Measurements from ENCODE around the gene UPK3A. TPM values are rescaled to one million over a fixed set of nuclear protein-coding genes. Genes with fewer than 3 reads are reported as not detected.
A peak's percentile ranks its signal among the peaks of the same experiment; 100 is the strongest.

Gene UPK3A
- total and polyA plus RNA-seq, 2 of the 13 experiments (the other 11 are each of a cell fraction or from before 2014, with no cell fraction given) = 10.5 to 13.8 TPM

- TF ChIP-seq RFX1 (IDR thresholded peaks at IDR 0.05) = no peak
- no peak for TF ChIP-seq EED (CRISPR knock-in tag; IDR thresholded peaks at IDR 0.05)
- TF ChIP-seq, protein P1, sequence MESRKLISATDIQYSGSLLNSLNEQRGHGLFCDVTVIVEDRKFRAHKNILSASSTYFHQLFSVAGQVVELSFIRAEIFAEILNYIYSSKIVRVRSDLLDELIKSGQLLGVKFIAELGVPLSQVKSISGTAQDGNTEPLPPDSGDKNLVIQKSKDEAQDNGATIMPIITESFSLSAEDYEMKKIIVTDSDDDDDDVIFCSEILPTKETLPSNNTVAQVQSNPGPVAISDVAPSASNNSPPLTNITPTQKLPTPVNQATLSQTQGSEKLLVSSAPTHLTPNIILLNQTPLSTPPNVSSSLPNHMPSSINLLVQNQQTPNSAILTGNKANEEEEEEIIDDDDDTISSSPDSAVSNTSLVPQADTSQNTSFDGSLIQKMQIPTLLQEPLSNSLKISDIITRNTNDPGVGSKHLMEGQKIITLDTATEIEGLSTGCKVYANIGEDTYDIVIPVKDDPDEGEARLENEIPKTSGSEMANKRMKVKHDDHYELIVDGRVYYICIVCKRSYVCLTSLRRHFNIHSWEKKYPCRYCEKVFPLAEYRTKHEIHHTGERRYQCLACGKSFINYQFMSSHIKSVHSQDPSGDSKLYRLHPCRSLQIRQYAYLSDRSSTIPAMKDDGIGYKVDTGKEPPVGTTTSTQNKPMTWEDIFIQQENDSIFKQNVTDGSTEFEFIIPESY (CRISPR knock-in tag; IDR thresholded peaks at IDR 0.05) = no peak
- no peak for TF ChIP-seq ZNF253 (CRISPR knock-in tag; IDR thresholded peaks at IDR 0.05; ENCODE audit: borderline replicate concordance)
- TF ChIP-seq MTF1 (CRISPR knock-in tag; IDR thresholded peaks at IDR 0.05) = no peak
- TF ChIP-seq ZC3H4 (CRISPR knock-in tag; IDR thresholded peaks at IDR 0.05; ENCODE audit: borderline replicate concordance) = no peak
- TF ChIP-seq, protein P2, sequence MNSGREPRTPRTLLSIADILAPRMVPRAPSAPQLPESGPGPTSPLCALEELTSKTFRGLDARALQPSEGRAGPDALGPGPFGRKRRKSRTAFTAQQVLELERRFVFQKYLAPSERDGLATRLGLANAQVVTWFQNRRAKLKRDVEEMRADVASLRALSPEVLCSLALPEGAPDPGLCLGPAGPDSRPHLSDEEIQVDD (CRISPR knock-in tag; IDR thresholded peaks at IDR 0.05; ENCODE audit: borderline replicate concordance) = no peak
- no peak for TF ChIP-seq SNAI1 (CRISPR knock-in tag; IDR thresholded peaks at IDR 0.05; ENCODE audit: borderline replicate concordance)
- TF ChIP-seq ZNF546 (CRISPR knock-in tag; conservative IDR thresholded peaks at IDR 0.05) = no peak
- no peak for TF ChIP-seq RXRB (CRISPR knock-in tag; IDR thresholded peaks at IDR 0.05; ENCODE audit: borderline replicate concordance)
- no peak for TF ChIP-seq ZNF138 (CRISPR knock-in tag; IDR thresholded peaks at IDR 0.05; ENCODE audit: low read depth)
- TF ChIP-seq ZNF687 (CRISPR knock-in tag; IDR thresholded peaks at IDR 0.05) = peak; percentile 83
- TF ChIP-seq ZNF776 (CRISPR knock-in tag; IDR thresholded peaks at IDR 0.05) = no peak
- no peak for TF ChIP-seq EZH2 (conservative IDR thresholded peaks at IDR 0.05; ENCODE audit: low read depth, low read length)
- no peak for TF ChIP-seq PHB2 (IDR thresholded peaks at IDR 0.05; ENCODE audit: partially characterized antibody)
- TF ChIP-seq DMAP1 (CRISPR knock-in tag; IDR thresholded peaks at IDR 0.05) = no peak
- TF ChIP-seq, protein P3, sequence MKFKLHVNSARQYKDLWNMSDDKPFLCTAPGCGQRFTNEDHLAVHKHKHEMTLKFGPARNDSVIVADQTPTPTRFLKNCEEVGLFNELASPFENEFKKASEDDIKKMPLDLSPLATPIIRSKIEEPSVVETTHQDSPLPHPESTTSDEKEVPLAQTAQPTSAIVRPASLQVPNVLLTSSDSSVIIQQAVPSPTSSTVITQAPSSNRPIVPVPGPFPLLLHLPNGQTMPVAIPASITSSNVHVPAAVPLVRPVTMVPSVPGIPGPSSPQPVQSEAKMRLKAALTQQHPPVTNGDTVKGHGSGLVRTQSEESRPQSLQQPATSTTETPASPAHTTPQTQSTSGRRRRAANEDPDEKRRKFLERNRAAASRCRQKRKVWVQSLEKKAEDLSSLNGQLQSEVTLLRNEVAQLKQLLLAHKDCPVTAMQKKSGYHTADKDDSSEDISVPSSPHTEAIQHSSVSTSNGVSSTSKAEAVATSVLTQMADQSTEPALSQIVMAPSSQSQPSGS (CRISPR knock-in tag; IDR thresholded peaks at IDR 0.05) = no peak
- TF ChIP-seq ZBED4 (CRISPR knock-in tag; IDR thresholded peaks at IDR 0.05; ENCODE audit: borderline replicate concordance) = no peak
- TF ChIP-seq ZSCAN20 (CRISPR knock-in tag; IDR thresholded peaks at IDR 0.05; ENCODE audit: borderline replicate concordance) = 0 out of 2 replicates have a peak, but pooled peaks have one; percentile 18
Measured at GRCh38 chr22:45272498-45272897, 12.3 kb upstream of the UPK3A start (continued).
